Fibroblast of lung (primary cell): ENCODE measurements around the gene MAP2K5. TPM values are rescaled to one million over a fixed set of nuclear protein-coding genes. Genes with fewer than 3 reads are reported as not detected.

Source experiments
- DNase-seq, 2 donors: peaks; one replicate each; pipeline versions ENCODE4 v3.0.0 to v3.0.0-alpha.2; 2010; ENCODE audit warnings: low read depth in 2 of 2
- H2AFZ ChIP-seq: 2 replicates; pipeline ENCODE4 v1.5.1; 2012; ENCODE audit warnings: low read length, control low read depth, inconsistent platforms
- H3K27ac ChIP-seq: 2 replicates; pipeline ENCODE4 v1.5.1; 2011; ENCODE audit warnings: low read length, control low read depth; ENCODE audit not compliant: insufficient read depth
- H3K27me3 ChIP-seq: 2 replicates; pipeline ENCODE4 v1.5.1; 2011; ENCODE audit warnings: mild to moderate bottlenecking, low read length; ENCODE audit not compliant: control insufficient read depth, insufficient read depth
- H3K36me3 ChIP-seq: 2 replicates; pipeline ENCODE4 v1.5.1; 2011; ENCODE audit warnings: low read length; ENCODE audit not compliant: control insufficient read depth, insufficient read depth
- H3K4me1 ChIP-seq: 2 replicates; pipeline ENCODE4 v1.5.1; 2011; ENCODE audit warnings: low read length; ENCODE audit not compliant: control insufficient read depth, insufficient read depth; ENCODE audit errors: extremely low read depth
- H3K4me2 ChIP-seq: 2 replicates; pipeline ENCODE4 v1.5.1; 2011; ENCODE audit warnings: low read length, control low read depth; ENCODE audit not compliant: insufficient read depth; ENCODE audit errors: extremely low read depth
- H3K4me3 ChIP-seq, 4 experiments: fragments of 200-600 bp in 1 of 4; sonication (generic) in 1 of 4; replicated peaks in 1 of 4; 2 replicates each; pipeline ENCODE4 v1.5.1; 2011 to 2016; ENCODE audit warnings: low read length in 4 of 4, low read depth in 3 of 4, mild to moderate bottlenecking in 3 of 4, control low read depth in 2 of 4, inconsistent platforms in 1 of 4, mixed read lengths in 1 of 4; ENCODE audit not compliant: insufficient read depth in 1 of 4; ENCODE audit errors: control extremely low read depth in 1 of 4
- H3K79me2 ChIP-seq: 2 replicates; pipeline ENCODE4 v1.5.1; 2012; ENCODE audit warnings: mild to moderate bottlenecking, low read length, inconsistent platforms; ENCODE audit not compliant: control insufficient read depth, insufficient read depth
- H3K9ac ChIP-seq: 2 replicates; pipeline ENCODE4 v1.5.1; 2011; ENCODE audit warnings: mild to moderate bottlenecking, low read length, control low read depth; ENCODE audit not compliant: insufficient read depth
- H3K9me3 ChIP-seq: 2 replicates; pipeline ENCODE4 v1.5.1; 2012; ENCODE audit warnings: low read depth, low read length; ENCODE audit not compliant: control insufficient read depth, insufficient read depth
- H4K20me1 ChIP-seq: 2 replicates; pipeline ENCODE4 v1.5.1; 2011; ENCODE audit warnings: low read length; ENCODE audit not compliant: control insufficient read depth, insufficient read depth; ENCODE audit errors: extremely low read depth
- EZH2 ChIP-seq: IDR thresholded peaks from 2 replicates; pipeline ENCODE4 v1.5.1; 2012; ENCODE audit warnings: low read length, control low read depth, mild to moderate bottlenecking; ENCODE audit errors: missing control alignments
- polyA plus RNA-seq, 2 donors: library from polyadenylated mRNA; depleted of rRNA in 1 of 2; stranded (reverse) in 1 of 2; unstranded in 1 of 2; fragments of >200 nt; gene quantifications; 2 replicates each; pipeline ENCODE4 v1.2.1, GENCODE V29; 2011 to 2012; ENCODE audit warnings: missing spikeins in 1 of 2
- total RNA-seq: library from RNA; depleted of rRNA; stranded (reverse); fragments of >200 nt; gene quantifications from 2 replicates; pipeline ENCODE4 v1.2.1, GENCODE V29; 2014
- TF ChIP-seq, protein P1 (sequence below), 2 donors: IDR thresholded peaks in 1 of 2; conservative IDR thresholded peaks in 1 of 2; 1 replicate in 1 of 2; 2 replicates in 1 of 2; pipeline ENCODE4 v1.5.1; 2011 to 2012; ENCODE audit warnings: low read length in 2 of 2, control low read depth in 1 of 2, inconsistent platforms in 1 of 2, low read depth in 1 of 2, mild to moderate bottlenecking in 1 of 2

Gene MAP2K5
- total and polyA plus RNA-seq, 2 donors (not counting 1 experiment from before 2014, with no cell fraction given): 5.7 to 10.2 TPM

DNA sequence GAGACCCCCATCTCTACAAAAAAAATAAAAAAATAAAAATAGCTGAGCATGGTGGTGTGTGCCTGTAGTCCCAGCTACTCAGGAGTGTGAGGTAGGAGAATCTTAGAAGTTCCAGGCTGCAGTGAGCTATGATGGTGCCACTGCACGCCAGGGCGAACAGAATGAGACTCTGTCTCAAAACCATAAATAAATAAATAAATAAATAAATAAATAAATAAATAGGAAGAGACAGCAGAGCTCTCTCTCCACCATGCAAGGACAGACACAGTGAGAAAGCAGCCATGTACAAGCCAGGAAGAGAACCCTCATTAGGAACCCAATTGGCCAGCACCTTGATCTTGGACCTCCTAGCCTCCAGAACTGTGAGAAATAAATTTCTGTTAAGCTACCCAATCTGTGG is 26.9 kb upstream of the MAP2K5 start:
- no peaks in the 10 kb centered on the region for H3K9me3 ChIP-seq
- H3K4me2 ChIP-seq: no peak overlapping the region
- no peak for DNase-seq
- no peak overlapping the region for H2AFZ ChIP-seq
- H3K27me3 ChIP-seq: no peaks in the 10 kb centered on the region
- H3K79me2 ChIP-seq: no peaks in the 10 kb centered on the region
- no peak for TF ChIP-seq EZH2
- TF ChIP-seq, protein P1, sequence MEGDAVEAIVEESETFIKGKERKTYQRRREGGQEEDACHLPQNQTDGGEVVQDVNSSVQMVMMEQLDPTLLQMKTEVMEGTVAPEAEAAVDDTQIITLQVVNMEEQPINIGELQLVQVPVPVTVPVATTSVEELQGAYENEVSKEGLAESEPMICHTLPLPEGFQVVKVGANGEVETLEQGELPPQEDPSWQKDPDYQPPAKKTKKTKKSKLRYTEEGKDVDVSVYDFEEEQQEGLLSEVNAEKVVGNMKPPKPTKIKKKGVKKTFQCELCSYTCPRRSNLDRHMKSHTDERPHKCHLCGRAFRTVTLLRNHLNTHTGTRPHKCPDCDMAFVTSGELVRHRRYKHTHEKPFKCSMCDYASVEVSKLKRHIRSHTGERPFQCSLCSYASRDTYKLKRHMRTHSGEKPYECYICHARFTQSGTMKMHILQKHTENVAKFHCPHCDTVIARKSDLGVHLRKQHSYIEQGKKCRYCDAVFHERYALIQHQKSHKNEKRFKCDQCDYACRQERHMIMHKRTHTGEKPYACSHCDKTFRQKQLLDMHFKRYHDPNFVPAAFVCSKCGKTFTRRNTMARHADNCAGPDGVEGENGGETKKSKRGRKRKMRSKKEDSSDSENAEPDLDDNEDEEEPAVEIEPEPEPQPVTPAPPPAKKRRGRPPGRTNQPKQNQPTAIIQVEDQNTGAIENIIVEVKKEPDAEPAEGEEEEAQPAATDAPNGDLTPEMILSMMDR (conservative IDR thresholded peaks at IDR 0.05 in 1 of 2, IDR thresholded peaks at IDR 0.05 in 1 of 2; ENCODE audit: low read depth in 1 of 2, low read length in 2 of 2): no peak
- H4K20me1 ChIP-seq: no peaks in the 10 kb centered on the region
- H3K27ac ChIP-seq: no peak overlapping the region
- no peak overlapping the region for H3K9ac ChIP-seq
- H3K4me1 ChIP-seq: peaks cover 12% of the 10 kb centered on the region
- H3K4me3 ChIP-seq: no peak overlapping the region
- H3K36me3 ChIP-seq: no peaks in the 10 kb centered on the region

DNA sequence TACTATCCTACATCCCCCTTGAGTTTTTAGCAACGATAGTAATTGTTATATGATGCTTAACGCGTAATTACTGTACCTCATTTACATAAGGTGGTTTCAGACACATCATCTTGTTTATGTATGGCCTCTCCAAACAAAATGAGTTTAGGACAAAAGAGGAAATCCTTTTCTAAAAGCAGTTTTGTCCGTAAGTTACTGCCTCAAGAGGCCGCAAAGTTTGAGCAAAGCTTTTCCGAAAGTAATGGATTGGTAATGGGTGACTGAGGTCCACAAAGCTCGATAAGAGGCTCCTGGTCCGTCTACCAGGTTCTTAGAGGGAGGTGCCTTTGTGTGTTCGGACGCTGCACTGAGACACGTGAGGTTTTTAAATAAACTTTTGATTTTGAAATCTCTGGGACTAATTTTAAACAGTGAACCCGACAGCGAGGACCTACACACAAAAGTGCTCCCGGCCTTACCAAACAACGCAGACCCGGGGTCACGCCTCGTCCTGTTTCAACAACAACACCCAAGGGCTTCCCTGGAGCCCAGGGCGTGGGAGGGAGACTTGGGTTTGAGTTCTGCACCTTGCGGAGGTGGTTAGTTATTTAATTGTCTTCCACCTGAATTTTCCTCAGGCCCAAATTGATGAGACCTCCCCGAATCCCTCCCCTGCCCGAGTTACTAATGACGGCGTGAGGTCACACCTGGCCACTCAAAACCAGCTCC is 22.0 kb upstream of the MAP2K5 start:
- Histone ChIP-seq H3K4me3 (peak overlapping the region; percentile 65 to 87 (median 78)), H3K27ac (peak overlapping the region; percentile 65)

DNA sequence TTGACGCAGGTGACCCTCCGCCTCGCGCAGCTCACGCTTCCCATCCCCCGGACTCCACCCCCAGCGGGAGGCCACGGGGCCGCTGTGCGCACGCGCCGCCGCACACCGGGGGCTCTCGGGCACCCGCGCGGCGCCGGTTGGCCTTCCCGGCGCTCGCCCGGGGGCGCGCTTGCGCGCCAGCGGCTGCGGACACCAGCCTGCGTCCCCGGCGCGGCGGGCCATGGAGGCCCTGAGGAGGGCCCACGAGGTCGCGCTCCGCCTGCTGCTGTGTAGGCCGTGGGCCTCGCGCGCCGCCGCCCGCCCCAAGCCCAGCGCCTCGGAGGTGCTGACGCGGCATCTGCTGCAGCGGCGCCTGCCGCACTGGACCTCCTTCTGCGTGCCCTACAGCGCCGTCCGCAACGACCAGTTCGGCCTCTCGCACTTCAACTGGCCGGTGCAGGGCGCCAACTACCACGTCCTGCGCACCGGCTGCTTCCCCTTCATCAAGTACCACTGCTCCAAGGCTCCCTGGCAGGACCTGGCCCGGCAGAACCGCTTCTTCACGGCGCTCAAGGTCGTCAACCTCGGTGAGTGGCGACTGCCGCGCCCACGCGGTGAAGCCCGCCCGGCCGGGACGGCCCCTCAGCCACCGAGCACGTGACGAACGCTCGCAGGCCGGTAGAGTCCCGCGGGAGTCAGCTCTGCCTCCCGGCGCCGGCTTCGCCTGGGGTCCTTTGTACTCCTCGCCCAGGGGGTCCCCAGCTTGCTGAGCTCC is 21.3 kb upstream of the MAP2K5 start, which contains the start of gene C15orf61:
Gene C15orf61 (plus strand): TSS at position 103 of the 754 bp plus-strand sequence. CDS start 118 bp downstream, at position 221.
- Histone ChIP-seq H3K4me1 (peaks cover 5% of the 10 kb centered on the region), H3K36me3 (no peaks in the 10 kb centered on the region), H3K4me2 (peak within 1 kb of the TSS; percentile 92), H4K20me1 (no peaks in the 10 kb centered on the region), H3K9me3 (no peaks in the 10 kb centered on the region), H3K4me3 (peak within 1 kb of the TSS; percentile 81 to 95 (median 86)), H3K79me2 (peaks cover 32% of the 10 kb centered on the region), H3K27ac (peak within 1 kb of the TSS; percentile 94), H3K9ac (peak within 1 kb of the TSS; percentile 86), H2AFZ (peak within 1 kb of the TSS; percentile 96), H3K27me3 (no peaks in the 10 kb centered on the region)
- DNase-seq: peak; percentile 80
- TF ChIP-seq, protein P1 (conservative IDR thresholded peaks at IDR 0.05 in 1 of 2, IDR thresholded peaks at IDR 0.05 in 1 of 2; ENCODE audit: low read depth in 1 of 2, low read length in 2 of 2): peak in 1 of 2 donors; percentile 5
- no peak for TF ChIP-seq EZH2

More for the DNA sequence above, 22.0 kb upstream of the MAP2K5 start:
- Histone ChIP-seq H3K27me3 (no peaks in the 10 kb centered on the region), H3K79me2 (peaks cover 31% of the 10 kb centered on the region), H3K9ac (peak overlapping the region; percentile 86), H3K9me3 (no peaks in the 10 kb centered on the region), H3K4me2 (peak overlapping the region; percentile 92), H3K36me3 (no peaks in the 10 kb centered on the region), H4K20me1 (no peaks in the 10 kb centered on the region), H2AFZ (peak overlapping the region; percentile 96), H3K4me1 (peaks cover 5% of the 10 kb centered on the region)
- DNase-seq: peak in 1 of 2 donors; percentile 40
- TF ChIP-seq EZH2: no peak
- TF ChIP-seq, protein P1 (conservative IDR thresholded peaks at IDR 0.05 in 1 of 2, IDR thresholded peaks at IDR 0.05 in 1 of 2; ENCODE audit: low read depth in 1 of 2, low read length in 2 of 2): no peak
